Activated CD8-positive, alpha-beta memory T cell treated with anti-CD3 and anti-CD28 coated beads, Interleukin-2, amount 50 U/mL, for 48 hours (primary cell): ENCODE data around the gene LGI2.

ENCODE experiments used
- DNase-seq: peaks from one replicate; pipeline ENCODE4 v3.0.0-alpha.2; 2020

The LGI2 gene

GRCh38 chr4:24956763-24957162 is 74.0 kb downstream of the LGI2 start:
- no peak for DNase-seq

GRCh38 chr4:24956091-24956490 is 74.7 kb downstream of the LGI2 start:
- DNase-seq, result no peak

- DNase-seq, result no peak
Observed at GRCh38 chr4:24952667-24953066, 78.1 kb downstream of the LGI2 start.

GRCh38 chr4:24949970-24950369 is 80.8 kb downstream of the LGI2 start:
- DNase-seq, result no peak
